GM12801 (cell line): ENCODE data around the gene NMUR2.

Experiments used
- CTCF ChIP-seq: IDR thresholded peaks from one replicate; pipeline ENCODE4 v1.5.1; 2011; ENCODE audit warnings: control low read depth; ENCODE audit not compliant: insufficient read length; ENCODE audit errors: extremely low read depth

Gene NMUR2

GRCh38 chr5:152372875-152373274 is 32.2 kb downstream of the NMUR2 start:
- no peak for TF ChIP-seq CTCF

- no peak for TF ChIP-seq CTCF
Observed at GRCh38 chr5:152369298-152369697, 35.8 kb downstream of the NMUR2 start.

GRCh38 chr5:152367554-152367953 is 37.5 kb downstream of the NMUR2 start:
- TF ChIP-seq CTCF = no peak

GRCh38 chr5:152366716-152367115 is 38.4 kb downstream of the NMUR2 start:
- no peak for TF ChIP-seq CTCF

GRCh38 chr5:152364899-152365298 is 40.2 kb downstream of the NMUR2 start:
- TF ChIP-seq CTCF = no peak

- no peak for TF ChIP-seq CTCF
Observed at GRCh38 chr5:152364172-152364571, 40.9 kb downstream of the NMUR2 start.

- no peak for TF ChIP-seq CTCF
Observed at GRCh38 chr5:152358861-152359568, 46.1 kb downstream of the NMUR2 start.
